Lower lobe of right lung (tissue), 2 donors: ENCODE results near the gene GTSE1. TPM values are rescaled to one million over a fixed set of nuclear protein-coding genes. Genes with fewer than 3 reads are reported as not detected.
"Not testable (repeated sequence)": the region's sequence is repeated elsewhere in the genome, so short reads cannot be mapped to it uniquely, and the experiment has no call there.

Experiments
- ATAC-seq, 2 donors: fragments of 200-7000 bp; cut with Tn5 transposase; one replicate each; pipeline ENCODE4 v1.9.1; 2020 to 2022; ENCODE audit warnings: mild to moderate bottlenecking in 2 of 2, moderate library complexity in 2 of 2
- DNase-seq: peaks from one replicate; pipeline ENCODE4 v3.0.0-alpha.2; 2020
- H3K27ac ChIP-seq: fragments of 200-600 bp; one replicate; pipeline ENCODE4 v1.8.0; 2022
- H3K27me3 ChIP-seq: fragments of 200-600 bp; one replicate; pipeline ENCODE4 v1.8.0; 2022; ENCODE audit warnings: low read depth
- H3K36me3 ChIP-seq: fragments of 200-600 bp; one replicate; pipeline ENCODE4 v1.8.0; 2022; ENCODE audit warnings: mild to moderate bottlenecking
- H3K4me1 ChIP-seq: fragments of 200-600 bp; one replicate; pipeline ENCODE4 v1.8.0; 2022
- H3K4me3 ChIP-seq: fragments of 200-600 bp; one replicate; pipeline ENCODE4 v1.8.0; 2022; ENCODE audit warnings: mild to moderate bottlenecking
- H3K9me3 ChIP-seq: fragments of 200-600 bp; one replicate; pipeline ENCODE4 v1.8.0; 2022
- CTCF ChIP-seq: fragments of 200-600 bp; IDR thresholded peaks from one replicate; pipeline ENCODE4 v1.8.0; 2022; ENCODE audit warnings: antibody characterized with exemption, mild to moderate bottlenecking
- intact Hi-C: fragments of 100-400 bp; cut with DNase I; formaldehyde crosslinking; loops from one replicate; pipeline ENCODE4 v1.11.0; 2022
- total RNA-seq: library from RNA; stranded (reverse); fragmentation: NEBNext Ultra II Directional; extraction: Animal tissue kit (Norgen Biotek cat#: 25700); gene quantifications from one replicate; pipeline ENCODE4 v1.2.1, GENCODE V29; 2021
- donor health status: DM: no; HTN: yes; CAD: no; lungs with severe emphysema.

GTSE1 gene
- total RNA-seq, 1 donor from 2014 or later, result 1.4 TPM

GRCh38 chr22:46303347-46303965 is 6.8 kb downstream of the GTSE1 start:
- Histone ChIP-seq H3K4me1 (no peaks in the 10 kb centered on the region), H3K27me3 (no peaks in the 10 kb centered on the region), H3K36me3 (no peaks in the 10 kb centered on the region), H3K9me3 (no peaks in the 10 kb centered on the region), H3K27ac (no peak overlapping the region), H3K4me3 (no peak overlapping the region)
- peak; percentile 12 for DNase-seq
- ATAC-seq, result no peak
- intact Hi-C loops, result no loop called here
- TF ChIP-seq CTCF, result no peak

- Histone ChIP-seq H3K4me3 (no peak overlapping the region), H3K4me1 (no peaks in the 10 kb centered on the region), H3K36me3 (no peaks in the 10 kb centered on the region), H3K27ac (no peak overlapping the region), H3K9me3 (no peaks in the 10 kb centered on the region), H3K27me3 (no peaks in the 10 kb centered on the region)
- no peak for TF ChIP-seq CTCF
- ATAC-seq (no peak), DNase-seq (peak; percentile 28)
- intact Hi-C loops, result no loop called here
Measured at GRCh38 chr22:46308283-46308988, 11.8 kb downstream of the GTSE1 start.

- TF ChIP-seq CTCF, result no peak
- intact Hi-C loops, result loop anchor here (5.0 kb wide), 1 partner anchor 187 kb away; no protein-coding TSS in a partner anchor
- H3K27me3 ChIP-seq, result no peaks in the 10 kb centered on the region
- H3K4me1 ChIP-seq, result no peaks in the 10 kb centered on the region
- no peak overlapping the region for H3K4me3 ChIP-seq
- no peaks in the 10 kb centered on the region for H3K36me3 ChIP-seq
- no peak overlapping the region for H3K27ac ChIP-seq
- ATAC-seq (no peak), DNase-seq (peak; percentile 24)
- no peaks in the 10 kb centered on the region for H3K9me3 ChIP-seq
Measured at GRCh38 chr22:46309526-46310085, 12.9 kb downstream of the GTSE1 start.

- DNase-seq (peak; percentile 36), ATAC-seq (no peak)
- intact Hi-C loops, result loop anchor here (5.0 kb wide), 1 partner anchor 190 kb away; no protein-coding TSS in a partner anchor
- Histone ChIP-seq H3K4me3 (no peak overlapping the region), H3K27ac (no peak overlapping the region), H3K9me3 (no peaks in the 10 kb centered on the region), H3K27me3 (no peaks in the 10 kb centered on the region), H3K36me3 (no peaks in the 10 kb centered on the region), H3K4me1 (no peaks in the 10 kb centered on the region)
- TF ChIP-seq CTCF, result no peak
Measured at GRCh38 chr22:46312056-46312455, 15.4 kb downstream of the GTSE1 start.

- intact Hi-C loops, result loop anchor here (5.0 kb wide), 1 partner anchor 191 kb away; no protein-coding TSS in a partner anchor
- H3K36me3 ChIP-seq, ATAC-seq, H3K4me1 ChIP-seq, H3K9me3 ChIP-seq, H3K4me3 ChIP-seq, H3K27ac ChIP-seq, H3K27me3 ChIP-seq: not testable (repeated sequence)
- peak; percentile 7 for DNase-seq
Measured at GRCh38 chr22:46312848-46313247, 16.2 kb downstream of the GTSE1 start.

GRCh38 chr22:46315976-46316375 is 19.3 kb downstream of the GTSE1 start:
- intact Hi-C loops, result no loop called here
- no peak for ATAC-seq

More at GRCh38 chr22:46315976-46316375, 19.3 kb downstream of the GTSE1 start:
- Histone ChIP-seq H3K36me3 (no peaks in the 10 kb centered on the region), H3K27me3 (no peaks in the 10 kb centered on the region), H3K9me3 (no peaks in the 10 kb centered on the region), H3K4me3 (no peak overlapping the region), H3K4me1 (no peaks in the 10 kb centered on the region), H3K27ac (no peak overlapping the region)
- TF ChIP-seq CTCF, result no peak
- DNase-seq, result no peak
